ENCODE measurements around the gene DTNBP1. TPM values are rescaled to one million over a fixed set of nuclear protein-coding genes. Genes with fewer than 3 reads are reported as not detected.

DTNBP1 gene
- total and polyA plus RNA-seq, 2 of the 8 experiments (the other 6 are each of a cell fraction or from before 2014, with no cell fraction given) = 13.5 to 22.1 TPM

DNA sequence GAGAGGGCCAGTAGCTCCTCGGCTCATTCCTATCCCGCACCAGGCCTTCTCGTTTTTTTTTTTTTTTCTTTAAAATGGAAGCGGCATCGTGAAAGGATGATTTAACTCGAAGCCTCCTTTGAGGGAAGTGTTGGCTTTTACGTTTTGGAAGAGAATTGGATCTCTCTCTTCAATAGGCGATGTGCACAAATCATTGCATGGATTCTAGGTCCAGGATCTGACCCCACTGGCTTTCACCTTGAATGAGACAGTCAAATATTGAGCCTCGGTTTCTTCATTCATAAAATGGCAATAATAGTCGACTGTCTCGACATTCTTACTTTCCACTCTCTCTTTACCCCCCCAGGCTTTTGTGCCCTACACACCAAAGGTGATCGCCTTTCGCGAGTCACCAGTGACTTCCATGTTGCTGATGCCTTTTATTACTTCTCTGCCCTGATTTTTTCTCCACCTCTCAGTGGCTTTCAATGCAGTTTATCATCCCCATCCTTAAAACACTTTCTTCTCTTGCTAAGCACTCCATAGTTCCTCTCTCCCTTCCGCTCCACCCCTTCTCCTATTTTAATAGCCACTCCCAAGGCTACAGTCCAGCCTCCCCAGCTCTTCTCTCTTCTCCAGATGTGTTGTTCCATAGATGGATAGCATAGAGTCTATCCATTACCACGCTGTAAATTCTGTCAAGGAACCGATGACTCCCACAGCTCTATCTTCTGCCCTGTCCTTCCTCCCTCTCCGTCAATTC lies 473 bp upstream of the DTNBP1 start:
- Histone ChIP-seq H3K23ac (ENCODE audit: insufficient read length) (no peak overlapping the region), H3K4me1 (replicated peaks in 1 of 4; ENCODE audit: control insufficient read depth in 3 of 4, insufficient read depth in 4 of 4, low read length in 3 of 4) (peaks cover 0 to 5% (median 3%) of the 10 kb centered on the region in 4 experiments; a peak in 4 of 7 replicates), H3K14ac (ENCODE audit: insufficient read length) (no peak overlapping the region), H2AFZ (ENCODE audit: low read length) (peak overlapping the region; percentile 60), H3K4me3 (ENCODE audit: extremely low read depth in 1 of 4, insufficient read depth in 2 of 4, low read depth in 3 of 4, low read length in 4 of 4) (peak overlapping the region; percentile 66 to 90 (median 71); a peak in 7 of 8 replicates), H2BK15ac (ENCODE audit: low read length) (0 out of 2 replicates have a peak overlapping the region, but pooled peaks have one; percentile 61), H3K9me3 (ENCODE audit: insufficient read depth in 2 of 2, low read depth in 1 of 2, low read length in 1 of 2) (no peaks in the 10 kb centered on the region), H3K36me3 (ENCODE audit: control insufficient read depth in 2 of 4, insufficient read depth in 4 of 4, low read length in 3 of 4) (no peaks in the 10 kb centered on the region; a peak in 1 of 8 replicates), H2BK12ac (ENCODE audit: low read depth, low read length) (no peak overlapping the region), H2BK5ac (ENCODE audit: low read depth, low read length) (no peak overlapping the region), H4K91ac (replicated peaks; ENCODE audit: insufficient read length, low read length) (no peak overlapping the region), H3K4me2 (ENCODE audit: insufficient read depth in 1 of 2, low read depth in 2 of 2, low read length in 2 of 2) (peak overlapping the region; percentile 90 to 94), H2AK5ac (ENCODE audit: low read depth, low read length) (no peak overlapping the region), H2BK20ac (ENCODE audit: low read length) (no peak overlapping the region), H3K79me2 (ENCODE audit: control insufficient read depth in 1 of 2, insufficient read depth in 2 of 2, low read length in 2 of 2) (0 out of 4 replicates have a peak, but pooled peaks cover 0 to 5% of the 10 kb centered on the region in 2 experiments), H3K9ac (replicated peaks in 1 of 4; ENCODE audit: extremely low read depth in 1 of 4, low read depth in 3 of 4, low read length in 3 of 4) (no peak overlapping the region), H4K5ac (ENCODE audit: insufficient read length, low read depth, low read length) (no peak overlapping the region), H3K27ac (ENCODE audit: low read depth, low read length) (no peak overlapping the region), H3K23me2 (ENCODE audit: low read depth, low read length) (peaks cover 8% of the 10 kb centered on the region; the same call in 1 of the 2 replicates), H4K20me1 (replicated peaks in 1 of 2; ENCODE audit: control insufficient read depth in 1 of 2, insufficient read depth in 2 of 2, low read length in 2 of 2) (peaks cover 0 to 2% of the 10 kb centered on the region in 2 experiments), H3K79me1 (ENCODE audit: low read depth, low read length) (no peaks in the 10 kb centered on the region), H3K27me3 (replicated peaks in 1 of 4; ENCODE audit: control insufficient read depth in 3 of 4, extremely low read depth in 1 of 4, insufficient read depth in 3 of 4, low read length in 3 of 4) (peaks cover 6 to 13% (median 11%) of the 10 kb centered on the region in 4 experiments), H4K8ac (ENCODE audit: extremely low read depth, insufficient read depth, low read length) (no peak overlapping the region; the same call in 1 of the 2 replicates), H3K4ac (replicated peaks; ENCODE audit: insufficient read length, low read depth, low read length) (no peak overlapping the region), H3K18ac (ENCODE audit: extremely low read depth, low read length) (no peak overlapping the region), H2BK120ac (replicated peaks; ENCODE audit: low read depth, low read length) (no peak overlapping the region), H3K56ac (replicated peaks; ENCODE audit: insufficient read length, low read depth, low read length) (no peak overlapping the region)
- POLR2A ChIA-PET (ENCODE audit: partially characterized antibody) = interaction anchor here (0.7 to 1.1 kb wide), 2 partner anchors 10 to 12 kb away, joined by 3 to 4 read pairs; no protein-coding TSS in a partner anchor
- CTCF ChIA-PET (ENCODE audit: partially characterized antibody) = interaction anchor here (0.6 to 1.5 kb wide), 2 partner anchors 14 to 1939 kb away, joined by 3 to 5 read pairs; no protein-coding TSS in a partner anchor
- DNase-seq (ENCODE audit: low read depth in 1 of 2, low spot score in 2 of 2) (no peak), FAIRE-seq (no peak)
- 48% methylated on average over 18 of the region's 18 CpGs; no CpG with 5 or more reads in 1 of the 2 experiments for WGBS, 2 experiments (ENCODE audit: extremely low coverage in 1 of 2, insufficient coverage in 1 of 2, insufficient read length in 1 of 2, insufficient replicate concordance in 2 of 2, low coverage in 1 of 2, low lambda C conversion rate in 2 of 2, missing lambda C conversion rate in 1 of 2)
- TF ChIP-seq TAF7 (optimal IDR thresholded peaks at IDR 0.05; ENCODE audit: borderline replicate concordance, low read depth, low read length) = no peak
- no peak for TF ChIP-seq BACH1 (IDR thresholded peaks at IDR 0.05; ENCODE audit: low read length)
- no peak for TF ChIP-seq RXRA (IDR thresholded peaks at IDR 0.05; ENCODE audit: insufficient read depth, low read depth, low read length)
- no peak for TF ChIP-seq MAFK (IDR thresholded peaks at IDR 0.05; ENCODE audit: low read depth, low read length)
- TF ChIP-seq HDAC2 (IDR thresholded peaks at IDR 0.05; ENCODE audit: borderline replicate concordance in 1 of 2, low read depth in 2 of 2, low read length in 2 of 2) = no peak
- no peak for TF ChIP-seq KDM4A (IDR thresholded peaks at IDR 0.05; ENCODE audit: low read depth, low read length, severe bottlenecking)
- no peak for TF ChIP-seq CTBP2 (IDR thresholded peaks at IDR 0.05; ENCODE audit: borderline replicate concordance, insufficient read depth, insufficient read length, low read length)
- TF ChIP-seq ZNF274 (IDR thresholded peaks at IDR 0.05; ENCODE audit: borderline replicate concordance, extremely low read depth, low read length) = no peak
- no peak for TF ChIP-seq SUZ12 (IDR thresholded peaks at IDR 0.05; ENCODE audit: low read length)
- no peak for TF ChIP-seq TCF12 (IDR thresholded peaks at IDR 0.05; ENCODE audit: low read depth, low read length)
